ENCODE data around the gene H2AZ1.

The H2AZ1 gene

DNA sequence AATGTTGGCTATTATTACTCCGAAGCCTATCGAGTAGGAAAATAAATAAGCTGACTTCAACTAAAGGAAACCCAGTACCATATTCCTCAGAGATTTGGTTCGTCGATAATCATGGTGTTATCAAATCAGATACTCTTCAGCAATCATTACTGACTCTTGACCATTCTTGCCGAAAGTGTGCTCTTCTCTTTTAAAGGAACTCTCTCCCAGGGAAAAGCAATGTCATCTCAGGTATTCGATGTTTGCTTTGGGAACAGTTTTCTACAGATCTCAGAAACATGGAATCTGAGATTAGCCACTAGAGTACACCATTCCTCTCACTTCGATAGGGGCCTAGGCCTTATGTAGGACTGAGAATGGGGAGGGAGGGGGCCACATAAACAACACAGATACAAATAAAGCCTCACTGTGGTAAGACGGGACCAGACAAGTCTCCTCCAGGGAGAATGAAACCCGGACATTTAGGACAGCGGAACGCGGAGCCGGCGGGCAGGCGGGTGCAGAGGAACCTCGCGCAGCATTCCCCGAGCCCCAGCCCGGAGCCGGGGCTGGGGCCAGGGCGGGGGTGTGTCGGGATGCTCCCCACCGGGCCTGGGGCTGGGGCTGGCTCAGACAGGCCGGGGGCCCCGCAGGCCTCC, 4.2 kb downstream of the H2AZ1 start:
- no peak for DNase-seq (ENCODE audit: low read depth)

DNA sequence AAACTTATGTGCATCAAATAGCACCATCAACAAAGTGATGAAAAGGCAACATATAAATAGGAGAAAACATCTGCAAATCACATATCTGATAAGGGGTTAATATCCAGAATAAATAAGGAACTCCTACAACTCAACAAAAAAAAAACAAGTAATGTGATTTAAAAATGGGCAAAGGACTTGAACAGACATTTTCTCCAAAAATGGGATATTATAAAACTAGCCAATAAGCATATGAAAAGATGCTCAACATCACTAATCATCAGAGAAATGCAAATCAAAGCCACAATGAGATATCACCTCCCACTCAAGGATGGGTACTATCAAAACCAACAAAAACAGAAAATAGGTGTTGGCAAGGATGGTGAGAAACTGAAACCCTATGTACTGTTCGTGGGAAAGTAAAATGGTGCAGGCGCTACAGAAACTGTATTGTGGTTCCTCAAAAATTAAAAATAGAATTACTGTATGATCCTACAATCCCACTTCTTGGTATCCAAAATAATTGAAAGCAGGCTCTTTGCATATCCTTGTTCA, 6.1 kb downstream of the H2AZ1 start:
- DNase-seq (ENCODE audit: low read depth): no peak

DNA sequence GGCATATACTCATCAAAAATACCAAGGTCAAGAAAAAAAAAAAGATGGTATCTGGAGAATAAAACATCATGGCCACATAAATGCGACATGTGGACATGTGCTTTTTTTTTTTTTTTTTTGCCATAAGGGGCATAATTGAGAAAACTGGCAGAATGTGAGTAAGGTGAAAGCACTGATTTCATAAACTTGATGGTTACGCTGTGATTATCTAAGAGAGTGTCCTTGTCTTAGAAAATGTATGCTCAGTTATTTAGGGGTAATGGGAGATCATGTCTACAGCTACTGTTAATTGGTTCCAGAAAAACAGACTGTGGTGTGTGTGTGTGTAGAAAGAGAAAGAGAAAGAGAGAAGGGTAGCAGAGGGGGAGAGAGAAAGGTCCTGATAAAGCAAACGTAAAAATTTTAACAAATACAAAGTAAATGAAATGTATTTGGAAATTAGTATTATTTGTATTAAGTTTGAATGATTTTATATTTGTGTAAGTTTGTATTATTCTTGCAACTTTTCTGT, 11.8 kb downstream of the H2AZ1 start:
- no peak for DNase-seq (ENCODE audit: low read depth)

DNA sequence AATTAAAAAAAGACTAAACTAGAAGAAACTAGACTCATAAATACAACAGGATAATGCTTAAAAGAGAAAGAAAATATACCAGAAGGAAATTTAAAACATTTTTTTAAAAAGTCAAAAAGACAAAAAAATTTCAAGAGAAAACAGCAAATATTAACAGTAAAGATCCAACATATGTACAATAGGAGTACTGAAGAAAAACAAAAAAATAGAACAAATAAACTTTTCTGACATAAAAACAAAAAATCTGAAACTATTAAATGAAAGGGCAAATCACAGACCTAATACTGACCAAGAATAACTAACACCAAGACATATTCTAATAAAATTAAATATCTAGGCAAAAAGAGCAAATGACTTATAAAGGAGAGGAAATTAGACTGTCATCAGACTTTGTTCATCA, 15.2 kb downstream of the H2AZ1 start:
- no peak for DNase-seq (ENCODE audit: low read depth)

DNA sequence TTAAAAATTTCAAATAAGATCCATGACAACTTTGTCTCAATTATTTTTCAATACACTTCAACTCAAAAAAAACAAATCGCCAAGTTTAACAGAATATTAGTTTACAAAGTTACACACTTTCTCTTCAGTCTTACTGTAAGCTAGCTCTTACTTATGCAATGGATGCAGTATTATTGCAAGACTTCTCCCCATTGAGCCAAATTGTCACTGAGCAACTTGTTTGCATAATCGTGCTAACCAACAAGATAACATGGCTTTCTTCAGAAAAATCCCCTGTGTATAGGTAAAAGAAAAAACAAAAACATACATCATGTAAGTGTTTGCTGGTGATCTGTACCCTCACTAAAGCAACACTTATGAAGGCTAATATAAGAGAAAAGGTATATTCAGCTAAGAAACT, 22.5 kb downstream of the H2AZ1 start:
- no peak for DNase-seq (ENCODE audit: low read depth)

DNA sequence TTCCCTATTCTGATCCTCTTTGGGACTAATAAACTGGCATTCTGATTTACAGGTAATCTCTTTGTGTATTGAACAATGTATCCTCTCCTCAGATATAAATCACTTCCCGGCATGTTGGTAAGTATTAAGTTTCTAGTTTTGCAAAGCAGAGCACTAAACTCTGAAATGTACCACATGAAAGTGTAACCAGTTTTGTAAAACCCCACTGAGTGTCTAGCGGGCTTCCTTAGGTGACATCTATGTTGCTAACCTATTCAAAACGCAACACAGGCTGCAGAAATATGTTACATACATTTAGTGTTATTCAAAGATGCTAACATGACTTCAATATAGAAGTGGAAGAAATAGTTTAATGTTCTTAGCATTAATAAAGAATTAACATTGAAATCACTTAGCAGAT, 28.9 kb downstream of the H2AZ1 start:
- no peak for DNase-seq (ENCODE audit: low read depth)

DNA sequence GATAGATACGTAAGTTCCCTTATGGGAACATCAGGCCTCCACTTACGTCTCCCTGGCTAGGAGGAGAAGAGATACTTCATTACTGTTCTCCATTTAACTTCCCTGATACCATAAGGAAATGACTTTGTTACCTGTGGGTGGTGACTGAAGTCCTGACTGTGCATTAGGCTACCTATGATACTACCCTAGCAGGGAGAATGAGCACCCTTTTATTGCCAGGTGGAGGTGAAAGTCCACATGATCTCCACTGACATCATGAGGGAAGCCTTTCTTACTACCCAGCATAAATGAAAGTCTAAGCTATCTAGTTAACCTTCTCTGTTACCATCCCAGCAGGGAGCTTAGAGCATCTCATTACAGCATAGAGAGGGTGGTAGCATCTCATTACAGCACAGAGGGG, 31.4 kb downstream of the H2AZ1 start:
- DNase-seq (ENCODE audit: low read depth): no peak

DNA sequence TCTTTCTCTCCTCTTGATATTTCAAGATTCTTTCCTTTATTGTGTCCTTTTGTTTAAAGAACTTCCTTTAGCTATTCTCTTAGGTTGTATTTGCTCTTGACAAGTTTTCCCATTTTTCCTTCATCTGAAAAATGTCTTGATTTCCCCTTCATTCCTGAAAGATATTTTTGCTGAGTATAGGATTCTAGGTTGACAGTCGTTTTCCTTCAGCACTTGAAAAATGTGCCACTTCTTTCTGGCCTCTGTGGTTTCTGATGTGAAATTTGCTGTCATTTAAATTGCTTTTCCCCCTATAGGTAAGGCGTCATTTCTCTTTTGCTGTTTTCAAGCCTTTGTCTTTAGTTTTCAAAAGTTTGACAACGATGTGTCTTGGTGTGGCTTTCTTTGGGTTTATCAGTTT, 32.5 kb downstream of the H2AZ1 start:
- no peak for DNase-seq (ENCODE audit: low read depth)

DNA sequence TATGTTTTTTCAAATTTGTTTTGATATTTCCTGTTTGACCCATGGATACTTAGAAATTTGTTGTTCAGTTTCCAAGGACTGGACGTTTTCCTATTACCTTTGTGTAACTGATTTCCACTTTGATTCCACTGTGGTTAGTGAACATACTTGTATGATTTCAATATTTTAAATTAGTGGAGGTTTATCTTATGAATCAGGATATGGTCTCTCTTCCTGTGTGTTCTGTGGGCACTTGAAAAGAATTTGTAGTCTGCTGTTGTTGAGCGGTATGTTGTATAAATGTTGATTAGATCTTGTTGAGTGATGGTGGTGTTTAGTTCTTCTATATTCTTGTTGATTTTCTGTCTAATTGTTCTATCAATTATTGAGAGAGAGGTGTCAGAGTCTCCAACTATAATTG, 34.6 kb downstream of the H2AZ1 start:
- DNase-seq (ENCODE audit: low read depth): no peak
